ENCODE results near the gene PPM1L. TPM values are rescaled to one million over a fixed set of nuclear protein-coding genes. Genes with fewer than 3 reads are reported as not detected.

Gene PPM1L
- polyA plus RNA-seq, 1 donor (not counting 4 experiments of a cell fraction or from before 2014, with no cell fraction given), result 0.58 TPM

DNA sequence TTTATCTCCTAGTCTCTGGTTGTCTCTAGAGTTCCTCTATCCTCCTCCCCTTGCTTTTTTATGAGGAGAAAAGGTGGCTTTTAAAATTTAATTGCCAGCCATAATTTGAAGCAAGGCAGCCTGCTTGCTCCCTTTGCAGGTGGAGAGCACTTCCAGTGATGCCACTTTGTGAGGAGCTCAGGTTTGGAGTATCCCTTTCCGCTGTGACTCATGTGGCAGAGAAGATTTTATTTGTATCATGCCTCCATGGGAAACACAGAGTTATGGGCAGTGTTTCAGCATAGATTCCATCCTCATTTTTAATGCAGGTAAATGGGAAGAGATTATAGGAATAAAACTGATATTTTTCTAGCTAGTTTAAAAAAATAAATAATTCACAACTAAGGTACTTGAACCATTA is 7.0 kb downstream of the PPM1L start:
- no peaks in the 10 kb centered on the region for H4K20me1 ChIP-seq (ENCODE audit: control insufficient read depth, extremely low read depth, insufficient read depth, low read length)
- H3K79me2 ChIP-seq (ENCODE audit: control insufficient read depth, insufficient read depth, low read length), result no peaks in the 10 kb centered on the region
- no peaks in the 10 kb centered on the region for H3K9me1 ChIP-seq (ENCODE audit: control insufficient read depth, extremely low read depth, insufficient read depth, low read length)
- FAIRE-seq (no peak), DNase-seq (ENCODE audit: low read depth, low spot score) (no peak)
- H3K27ac ChIP-seq (ENCODE audit: control insufficient read depth, insufficient read depth, low read length), result no peak overlapping the region
- H2AFZ ChIP-seq (ENCODE audit: control insufficient read depth, low read length), result no peak overlapping the region
- no peaks in the 10 kb centered on the region for H3K4me1 ChIP-seq (ENCODE audit: control insufficient read depth, extremely low read depth, insufficient read depth, low read length)
- TF ChIP-seq, protein P1, sequence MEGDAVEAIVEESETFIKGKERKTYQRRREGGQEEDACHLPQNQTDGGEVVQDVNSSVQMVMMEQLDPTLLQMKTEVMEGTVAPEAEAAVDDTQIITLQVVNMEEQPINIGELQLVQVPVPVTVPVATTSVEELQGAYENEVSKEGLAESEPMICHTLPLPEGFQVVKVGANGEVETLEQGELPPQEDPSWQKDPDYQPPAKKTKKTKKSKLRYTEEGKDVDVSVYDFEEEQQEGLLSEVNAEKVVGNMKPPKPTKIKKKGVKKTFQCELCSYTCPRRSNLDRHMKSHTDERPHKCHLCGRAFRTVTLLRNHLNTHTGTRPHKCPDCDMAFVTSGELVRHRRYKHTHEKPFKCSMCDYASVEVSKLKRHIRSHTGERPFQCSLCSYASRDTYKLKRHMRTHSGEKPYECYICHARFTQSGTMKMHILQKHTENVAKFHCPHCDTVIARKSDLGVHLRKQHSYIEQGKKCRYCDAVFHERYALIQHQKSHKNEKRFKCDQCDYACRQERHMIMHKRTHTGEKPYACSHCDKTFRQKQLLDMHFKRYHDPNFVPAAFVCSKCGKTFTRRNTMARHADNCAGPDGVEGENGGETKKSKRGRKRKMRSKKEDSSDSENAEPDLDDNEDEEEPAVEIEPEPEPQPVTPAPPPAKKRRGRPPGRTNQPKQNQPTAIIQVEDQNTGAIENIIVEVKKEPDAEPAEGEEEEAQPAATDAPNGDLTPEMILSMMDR (optimal IDR thresholded peaks at IDR 0.05 in 1 of 3, IDR thresholded peaks at IDR 0.05 in 1 of 3, conservative IDR thresholded peaks at IDR 0.05 in 1 of 3; ENCODE audit: extremely low read depth in 1 of 3, insufficient read depth in 2 of 3, low read length in 3 of 3), result no peak
- TF ChIP-seq EZH2 (IDR thresholded peaks at IDR 0.05; ENCODE audit: low read length), result no peak
- H3K36me3 ChIP-seq (ENCODE audit: control insufficient read depth in 2 of 2, extremely low read depth in 1 of 2, insufficient read depth in 2 of 2, low read length in 2 of 2), result no peaks in the 10 kb centered on the region
- H3K4me2 ChIP-seq (ENCODE audit: control insufficient read depth, extremely low read depth, insufficient read depth, low read depth, low read length), result no peak overlapping the region
- no peaks in the 10 kb centered on the region for H3K27me3 ChIP-seq (ENCODE audit: control insufficient read depth, extremely low read depth, insufficient read depth, low read length)
- dilution Hi-C loops (cut with MboI; ENCODE audit: extremely low pct_ligation_motif_present, low sequenced_read_pairs), result no loop called here
- H3K9me3 ChIP-seq (ENCODE audit: control insufficient read depth, low read depth, low read length), result no peaks in the 10 kb centered on the region
- no peak overlapping the region for H3K9ac ChIP-seq (ENCODE audit: control insufficient read depth, extremely low read depth, insufficient read depth, low read length)
- H3K4me3 ChIP-seq (ENCODE audit: control insufficient read depth in 2 of 3, extremely low read depth in 1 of 3, insufficient read depth in 2 of 3, low read depth in 1 of 3, low read length in 3 of 3), result no peak overlapping the region

DNA sequence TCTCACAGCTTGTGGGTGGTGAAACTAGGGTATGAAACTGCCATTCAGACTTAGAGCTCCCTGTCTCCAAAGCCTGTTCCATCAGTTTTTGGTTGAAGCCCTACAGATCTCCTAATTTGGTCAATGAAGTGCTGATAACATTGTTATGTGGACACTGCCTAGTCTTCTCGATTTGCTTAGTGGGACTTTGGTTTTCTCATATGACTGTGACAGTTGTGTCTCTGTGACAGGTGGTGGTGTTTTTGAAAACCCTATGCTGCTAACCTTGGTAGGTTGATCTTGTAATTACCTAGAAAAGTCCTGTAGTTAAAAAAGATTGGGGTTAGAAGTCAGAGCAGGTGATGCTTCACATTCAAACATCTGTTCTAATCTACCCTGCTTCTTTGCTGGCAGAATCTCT is 9.2 kb downstream of the PPM1L start:
- TF ChIP-seq EZH2 (IDR thresholded peaks at IDR 0.05; ENCODE audit: low read length), result no peak
- Histone ChIP-seq H3K27me3 (ENCODE audit: control insufficient read depth, extremely low read depth, insufficient read depth, low read length) (no peaks in the 10 kb centered on the region), H3K4me1 (ENCODE audit: control insufficient read depth, extremely low read depth, insufficient read depth, low read length) (no peaks in the 10 kb centered on the region), H3K36me3 (ENCODE audit: control insufficient read depth in 2 of 2, extremely low read depth in 1 of 2, insufficient read depth in 2 of 2, low read length in 2 of 2) (no peaks in the 10 kb centered on the region), H3K4me3 (ENCODE audit: control insufficient read depth in 2 of 3, extremely low read depth in 1 of 3, insufficient read depth in 2 of 3, low read depth in 1 of 3, low read length in 3 of 3) (no peak overlapping the region), H3K79me2 (ENCODE audit: control insufficient read depth, insufficient read depth, low read length) (no peaks in the 10 kb centered on the region), H3K9me3 (ENCODE audit: control insufficient read depth, low read depth, low read length) (no peaks in the 10 kb centered on the region), H2AFZ (ENCODE audit: control insufficient read depth, low read length) (no peak overlapping the region), H4K20me1 (ENCODE audit: control insufficient read depth, extremely low read depth, insufficient read depth, low read length) (no peaks in the 10 kb centered on the region), H3K4me2 (ENCODE audit: control insufficient read depth, extremely low read depth, insufficient read depth, low read depth, low read length) (no peak overlapping the region), H3K27ac (ENCODE audit: control insufficient read depth, insufficient read depth, low read length) (no peak overlapping the region), H3K9me1 (ENCODE audit: control insufficient read depth, extremely low read depth, insufficient read depth, low read length) (no peaks in the 10 kb centered on the region), H3K9ac (ENCODE audit: control insufficient read depth, extremely low read depth, insufficient read depth, low read length) (no peak overlapping the region)
- DNase-seq (ENCODE audit: low read depth, low spot score) (no peak), FAIRE-seq (no peak)
- dilution Hi-C loops (cut with MboI; ENCODE audit: extremely low pct_ligation_motif_present, low sequenced_read_pairs), result no loop called here

DNA sequence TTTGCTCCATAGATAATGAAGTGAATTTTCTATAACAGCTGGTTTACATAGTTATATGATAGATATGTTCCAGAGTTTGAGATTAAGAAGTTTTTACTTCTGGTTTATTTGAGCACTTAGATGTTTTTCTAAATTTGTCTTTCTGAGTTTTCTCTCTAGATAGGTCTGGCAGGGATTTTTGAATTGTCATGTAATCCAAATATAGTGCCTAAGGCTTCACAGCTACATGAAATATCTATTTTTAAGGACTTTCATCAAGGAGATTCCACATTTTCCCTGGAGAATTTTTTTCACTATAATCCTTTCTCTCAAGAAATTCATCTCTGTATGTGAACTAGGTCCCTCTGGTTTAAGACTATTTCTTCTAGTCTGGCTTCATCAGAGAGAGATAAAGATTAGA is 12.0 kb downstream of the PPM1L start:
- Histone ChIP-seq H3K79me2 (ENCODE audit: control insufficient read depth, insufficient read depth, low read length) (no peaks in the 10 kb centered on the region), H3K4me2 (ENCODE audit: control insufficient read depth, extremely low read depth, insufficient read depth, low read depth, low read length) (no peak overlapping the region), H2AFZ (ENCODE audit: control insufficient read depth, low read length) (no peak overlapping the region), H3K27me3 (ENCODE audit: control insufficient read depth, extremely low read depth, insufficient read depth, low read length) (no peaks in the 10 kb centered on the region), H3K4me1 (ENCODE audit: control insufficient read depth, extremely low read depth, insufficient read depth, low read length) (no peaks in the 10 kb centered on the region), H3K27ac (ENCODE audit: control insufficient read depth, insufficient read depth, low read length) (no peak overlapping the region), H4K20me1 (ENCODE audit: control insufficient read depth, extremely low read depth, insufficient read depth, low read length) (no peaks in the 10 kb centered on the region), H3K9me1 (ENCODE audit: control insufficient read depth, extremely low read depth, insufficient read depth, low read length) (no peaks in the 10 kb centered on the region), H3K9ac (ENCODE audit: control insufficient read depth, extremely low read depth, insufficient read depth, low read length) (no peak overlapping the region), H3K9me3 (ENCODE audit: control insufficient read depth, low read depth, low read length) (no peaks in the 10 kb centered on the region), H3K36me3 (ENCODE audit: control insufficient read depth in 2 of 2, extremely low read depth in 1 of 2, insufficient read depth in 2 of 2, low read length in 2 of 2) (no peaks in the 10 kb centered on the region), H3K4me3 (ENCODE audit: control insufficient read depth in 2 of 3, extremely low read depth in 1 of 3, insufficient read depth in 2 of 3, low read depth in 1 of 3, low read length in 3 of 3) (no peak overlapping the region)
- dilution Hi-C loops (cut with MboI; ENCODE audit: extremely low pct_ligation_motif_present, low sequenced_read_pairs), result no loop called here
- FAIRE-seq (no peak), DNase-seq (ENCODE audit: low read depth, low spot score) (no peak)
- TF ChIP-seq, protein P1 (optimal IDR thresholded peaks at IDR 0.05 in 1 of 3, IDR thresholded peaks at IDR 0.05 in 1 of 3, conservative IDR thresholded peaks at IDR 0.05 in 1 of 3; ENCODE audit: extremely low read depth in 1 of 3, insufficient read depth in 2 of 3, low read length in 3 of 3), result no peak
- no peak for TF ChIP-seq EZH2 (IDR thresholded peaks at IDR 0.05; ENCODE audit: low read length)

All from keratinocyte (primary cell).